NCI-H1417 (cell line): ENCODE data around the gene CPEB3.
"Not testable (repeated sequence)": the region's sequence is repeated elsewhere in the genome, so short reads cannot be mapped to it uniquely, and the experiment has no call there.

Experiments
- DNase-seq, 3 experiments: peaks; one replicate each; lab custom pipeline; 2025; lab: John Stamatoyannopoulos, UW

CPEB3 gene

GRCh38 chr10:92267343-92267742 is 23.5 kb downstream of the CPEB3 start:
- DNase-seq = no peak

DNA sequence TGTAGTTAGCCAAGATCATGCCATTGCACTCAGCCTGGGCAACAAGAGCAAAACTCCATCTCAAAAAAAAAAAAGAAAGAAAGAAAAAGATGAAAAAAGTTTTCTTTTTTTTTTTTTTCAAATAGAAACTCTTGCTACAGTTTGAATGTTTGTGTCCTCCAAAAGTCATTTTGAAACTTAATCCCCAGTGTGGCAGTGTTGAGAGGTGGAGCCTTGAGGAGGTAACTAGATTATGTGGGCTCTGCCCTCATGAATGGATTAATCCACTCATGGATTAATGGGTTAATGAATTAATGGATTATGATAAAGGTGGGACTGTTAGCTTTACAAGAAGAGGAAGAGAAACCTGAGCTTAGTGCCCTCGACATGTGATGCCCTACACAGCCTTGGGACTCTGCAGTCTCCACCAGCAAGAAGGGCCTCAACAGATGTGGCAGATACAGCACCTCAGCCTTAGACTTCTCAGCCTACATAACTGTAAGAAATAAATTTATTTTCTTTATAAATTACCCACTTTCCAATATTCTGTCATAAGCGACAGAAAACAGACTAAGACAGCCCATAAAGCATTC is 25.1 kb downstream of the CPEB3 start:
- no peak for DNase-seq

- DNase-seq = no peak
Measured at GRCh38 chr10:92264249-92264648, 26.6 kb downstream of the CPEB3 start.

DNA sequence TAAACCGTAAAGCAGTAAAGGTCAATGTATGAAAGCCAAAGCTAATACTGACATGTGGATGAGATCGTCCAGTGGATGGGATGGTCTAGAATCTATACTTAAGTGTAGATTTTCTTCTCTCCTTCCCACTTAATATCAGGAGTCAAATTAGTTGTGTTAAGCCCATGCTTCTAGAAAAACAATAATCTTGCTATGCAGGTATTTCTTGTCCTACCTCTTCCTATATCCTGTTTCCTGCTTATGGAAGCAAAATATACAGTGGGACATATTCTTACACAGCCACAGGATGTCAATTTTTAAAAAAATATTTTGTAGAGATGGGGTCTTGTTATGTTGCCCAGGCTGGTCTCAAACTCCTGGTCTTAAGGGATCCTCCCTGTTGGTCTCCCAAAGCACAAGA is 27.5 kb downstream of the CPEB3 start:
- DNase-seq = no peak

DNA sequence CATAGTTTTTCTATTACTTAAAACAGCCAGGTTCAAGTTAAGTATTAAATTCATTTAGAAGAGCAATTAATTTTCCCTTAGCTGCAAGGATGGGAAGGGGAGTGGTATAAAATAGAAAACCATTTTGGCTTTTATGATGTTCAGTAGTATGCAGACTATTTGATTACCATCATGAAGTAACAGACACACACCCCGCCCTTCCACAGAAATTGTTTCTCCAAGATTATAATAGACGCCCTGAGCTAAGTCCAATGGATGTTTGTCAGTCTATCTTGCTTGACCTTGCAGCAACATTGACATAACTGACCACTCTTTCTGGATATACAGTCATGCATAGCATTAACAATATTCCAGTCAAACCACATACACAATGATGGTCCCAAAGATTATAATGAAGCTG is 42.3 kb downstream of the CPEB3 start:
- DNase-seq = no peak

DNA sequence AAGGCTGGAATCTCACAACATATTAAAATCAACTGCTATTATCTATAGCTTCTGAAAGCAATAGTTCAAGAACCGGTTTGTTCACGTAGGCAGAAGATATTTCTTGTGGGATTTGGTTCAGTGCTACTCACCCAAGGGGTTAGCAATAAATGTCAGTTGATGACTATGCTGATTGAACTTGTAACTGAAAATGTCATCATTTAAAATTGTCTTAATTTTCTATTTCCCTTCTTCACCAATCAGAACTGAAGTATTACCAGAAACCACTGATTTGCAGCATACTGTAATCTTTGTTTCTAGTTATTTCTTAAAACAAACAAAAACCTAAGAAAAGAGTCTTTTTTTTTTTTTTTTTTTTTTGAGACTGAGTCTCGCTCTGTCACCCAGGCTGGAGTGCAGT is 46.1 kb downstream of the CPEB3 start:
- no peak for DNase-seq

GRCh38 chr10:92242910-92243671 is 47.8 kb downstream of the CPEB3 start:
- peak; percentile 41 to 79 (median 48) for DNase-seq

DNA sequence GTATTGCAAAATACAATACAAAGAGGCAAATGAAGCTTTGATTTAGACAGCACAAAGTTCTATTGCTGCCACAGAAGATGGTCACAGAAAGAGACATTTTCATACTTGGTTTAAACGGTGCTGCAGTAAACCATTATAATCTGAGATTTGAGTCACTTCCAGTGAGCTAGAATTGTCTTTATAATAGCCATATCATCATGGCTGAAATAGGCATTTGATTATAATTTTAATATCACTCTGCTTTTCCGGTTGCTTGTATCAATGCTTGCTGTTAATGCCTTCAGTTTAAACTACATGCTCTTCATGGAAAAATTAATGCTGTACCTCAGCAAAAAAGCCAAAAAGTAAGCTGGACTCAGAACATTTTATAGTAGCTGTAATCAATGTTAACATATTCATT is 48.5 kb downstream of the CPEB3 start:
- no peak for DNase-seq

DNA sequence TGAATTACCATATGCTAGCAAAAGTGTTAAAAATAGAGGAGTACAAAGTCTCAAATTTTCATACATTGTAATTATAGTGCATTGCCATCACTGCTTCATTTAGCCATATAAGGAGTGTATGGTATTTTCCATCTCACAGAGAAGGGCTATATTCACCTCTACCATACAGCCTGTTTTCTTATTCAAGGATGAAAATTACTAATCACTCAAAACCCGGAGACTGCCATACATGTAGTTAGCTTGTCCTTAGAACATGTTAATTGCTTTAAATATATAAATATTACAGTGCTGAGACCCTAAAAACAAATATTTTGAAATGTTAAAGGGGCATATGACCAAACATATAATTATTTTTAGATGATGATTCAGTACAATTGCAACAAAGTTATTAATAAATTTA is 49.4 kb downstream of the CPEB3 start:
- no peak for DNase-seq

DNA sequence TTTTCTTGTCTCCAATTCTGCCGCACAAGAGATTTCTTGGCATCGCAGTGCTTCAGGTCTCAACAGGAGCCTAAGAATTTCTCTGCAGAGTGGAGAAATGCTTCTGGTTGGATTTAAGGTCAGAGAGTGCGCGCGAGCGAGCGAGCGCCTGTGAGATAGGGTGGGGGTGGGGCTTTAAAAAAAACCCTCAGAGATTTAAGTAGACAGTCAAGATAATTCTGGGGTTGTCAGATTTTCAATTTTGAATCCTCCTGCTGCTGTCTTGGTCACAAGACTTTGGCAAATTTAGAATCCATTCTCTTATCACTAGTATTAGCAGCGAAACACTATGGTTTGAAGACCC is 49.7 kb downstream of the CPEB3 start:
- peak; percentile 12 to 59 (median 13) for DNase-seq

- DNase-seq = peak; percentile 70 to 83 (median 71)
Measured at GRCh38 chr10:92240289-92241157, 50.4 kb downstream of the CPEB3 start.

GRCh38 chr10:92239600-92240288 is 51.1 kb downstream of the CPEB3 start:
- peak; percentile 13 to 48 (median 34) for DNase-seq

- no peak for DNase-seq
Measured at GRCh38 chr10:92239151-92239599, 51.7 kb downstream of the CPEB3 start.

- peak in 2 of 3 experiments; percentile 41 to 79 for DNase-seq
Measured at GRCh38 chr10:92238586-92239098, 52.2 kb downstream of the CPEB3 start.

DNA sequence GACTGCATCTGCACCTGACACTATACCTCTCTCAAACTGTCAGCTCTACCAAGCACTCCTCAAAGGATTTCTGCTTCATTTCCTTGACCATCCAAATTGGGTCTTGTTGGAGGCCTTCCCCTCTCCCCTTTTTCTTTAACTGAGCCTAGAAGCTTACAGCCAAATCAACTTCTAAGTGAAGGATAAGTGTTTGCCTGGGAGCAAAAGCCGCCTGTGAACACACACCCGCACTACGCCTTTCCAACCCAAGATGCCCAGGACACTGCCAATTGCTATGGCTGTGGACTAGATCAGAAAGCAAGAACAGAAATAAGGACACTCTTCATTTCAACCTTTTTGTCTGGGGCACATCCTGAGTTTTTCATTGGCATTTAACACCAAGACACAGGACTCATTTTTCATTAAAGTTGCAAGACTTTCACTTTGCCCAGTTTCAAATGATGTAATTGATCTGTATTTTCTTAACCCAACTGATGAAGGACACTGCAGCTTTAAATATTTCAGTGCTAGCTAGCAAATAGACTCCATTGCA is 52.8 kb downstream of the CPEB3 start:
- DNase-seq = no peak

DNA sequence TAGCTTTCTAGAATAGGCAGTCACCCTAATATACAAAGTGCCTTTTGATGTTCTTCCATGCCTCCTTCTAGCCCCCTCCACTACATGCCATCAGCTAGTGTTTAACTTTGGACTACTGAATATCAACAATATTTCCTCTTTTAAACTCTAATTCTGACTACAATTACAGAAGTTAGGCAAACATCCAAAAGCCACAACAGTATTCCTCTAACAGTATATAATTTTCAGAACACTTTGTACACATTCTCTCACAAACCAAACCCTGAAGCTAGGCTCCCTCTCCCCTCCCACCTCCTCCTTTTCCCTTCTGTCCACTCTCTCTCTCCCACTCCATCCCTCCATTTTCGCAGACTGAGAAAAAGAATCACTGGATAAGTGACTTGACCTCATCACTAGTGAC is 59.7 kb downstream of the CPEB3 start:
- DNase-seq = no peak

DNA sequence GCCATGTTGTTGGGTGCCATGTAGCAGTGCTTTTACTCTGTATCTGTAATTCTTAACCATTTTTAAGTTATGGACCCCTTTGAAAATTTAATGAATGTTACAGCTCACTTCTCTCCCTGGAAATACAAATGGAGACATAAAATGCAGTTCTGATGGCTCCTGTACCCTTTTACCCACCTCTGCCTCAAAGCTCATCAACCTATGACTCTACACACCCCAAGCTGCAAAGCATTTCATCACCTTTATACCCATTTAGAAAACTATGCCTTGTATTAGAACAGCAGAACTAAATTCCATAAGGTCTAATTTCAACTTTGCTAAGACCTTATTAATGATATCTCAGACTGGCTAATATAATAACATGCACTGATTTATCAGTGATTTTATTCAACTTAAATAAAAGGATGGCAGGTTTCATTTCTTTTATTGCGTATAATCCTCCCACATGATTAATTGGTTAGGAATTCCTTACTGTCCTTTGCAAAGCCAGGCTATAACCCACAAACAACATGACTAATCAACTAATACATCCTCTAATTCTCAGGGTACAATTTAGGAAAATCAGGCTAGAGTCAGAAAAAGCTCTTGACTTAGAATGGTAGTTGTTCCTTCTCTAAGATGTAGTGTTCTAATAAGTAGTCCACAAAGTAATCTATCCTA is 68.1 kb downstream of the CPEB3 start:
- DNase-seq = no peak

DNA sequence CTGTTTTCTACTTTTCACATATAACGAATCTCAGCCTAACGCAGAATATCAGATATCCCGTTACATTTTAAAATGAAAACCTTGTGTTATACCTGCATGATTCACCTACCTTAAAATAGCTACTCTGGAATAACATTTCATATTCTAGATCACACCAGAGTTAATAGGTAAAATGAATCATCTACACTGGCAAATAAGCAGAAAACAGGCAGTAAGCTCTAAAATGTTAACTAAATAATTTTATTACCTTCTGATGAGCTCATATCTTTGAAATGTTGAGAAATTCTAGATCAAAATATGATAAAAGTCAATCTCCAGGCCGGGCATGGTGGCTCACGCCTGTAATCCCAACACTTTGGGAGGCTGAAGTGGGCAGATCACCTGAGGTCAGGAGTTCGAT is 71.3 kb downstream of the CPEB3 start:
- no peak for DNase-seq

GRCh38 chr10:92218569-92218968 is 72.3 kb downstream of the CPEB3 start:
- no peak for DNase-seq

GRCh38 chr10:92216608-92217007 is 74.3 kb downstream of the CPEB3 start:
- not testable (repeated sequence) for DNase-seq

- not testable (repeated sequence) for DNase-seq
Measured at GRCh38 chr10:92215222-92215621, 75.7 kb downstream of the CPEB3 start.
